ENCODE measurements around the gene P3H4.

- TF ChIP-seq, protein P1, sequence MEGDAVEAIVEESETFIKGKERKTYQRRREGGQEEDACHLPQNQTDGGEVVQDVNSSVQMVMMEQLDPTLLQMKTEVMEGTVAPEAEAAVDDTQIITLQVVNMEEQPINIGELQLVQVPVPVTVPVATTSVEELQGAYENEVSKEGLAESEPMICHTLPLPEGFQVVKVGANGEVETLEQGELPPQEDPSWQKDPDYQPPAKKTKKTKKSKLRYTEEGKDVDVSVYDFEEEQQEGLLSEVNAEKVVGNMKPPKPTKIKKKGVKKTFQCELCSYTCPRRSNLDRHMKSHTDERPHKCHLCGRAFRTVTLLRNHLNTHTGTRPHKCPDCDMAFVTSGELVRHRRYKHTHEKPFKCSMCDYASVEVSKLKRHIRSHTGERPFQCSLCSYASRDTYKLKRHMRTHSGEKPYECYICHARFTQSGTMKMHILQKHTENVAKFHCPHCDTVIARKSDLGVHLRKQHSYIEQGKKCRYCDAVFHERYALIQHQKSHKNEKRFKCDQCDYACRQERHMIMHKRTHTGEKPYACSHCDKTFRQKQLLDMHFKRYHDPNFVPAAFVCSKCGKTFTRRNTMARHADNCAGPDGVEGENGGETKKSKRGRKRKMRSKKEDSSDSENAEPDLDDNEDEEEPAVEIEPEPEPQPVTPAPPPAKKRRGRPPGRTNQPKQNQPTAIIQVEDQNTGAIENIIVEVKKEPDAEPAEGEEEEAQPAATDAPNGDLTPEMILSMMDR (IDR thresholded peaks at IDR 0.05) = no peak
- TF ChIP-seq POLR2A (IDR thresholded peaks at IDR 0.05) = no peak
Measured at GRCh38 chr17:41779954-41780353, 31.8 kb downstream of the P3H4 start.
